Measurements from ENCODE around the gene BCKDHB. TPM values are rescaled to one million over a fixed set of nuclear protein-coding genes. Genes with fewer than 3 reads are reported as not detected.

BCKDHB gene
- total RNA-seq, 1 experiment from 2014 or later, result 17.7 TPM

- Mint-ChIP-seq H3K4me1 (ENCODE audit: insufficient read depth, unreplicated experiment) (no peaks in the 10 kb centered on the region), H3K9me3 (ENCODE audit: unreplicated experiment) (no peaks in the 10 kb centered on the region), H3K27ac (ENCODE audit: low read depth, unreplicated experiment) (no peak overlapping the region), H3K4me3 (ENCODE audit: unreplicated experiment) (no peak overlapping the region), H3K27me3 (ENCODE audit: insufficient read depth, unreplicated experiment) (no peaks in the 10 kb centered on the region), H3K36me3 (ENCODE audit: insufficient read depth, unreplicated experiment) (no peaks in the 10 kb centered on the region)
- ChIA-PET CTCF (interaction anchor here (0.6 kb wide), 1 partner anchor 24 kb away, joined by 3 read pairs; no protein-coding TSS in a partner anchor), POLR2A (no interaction called here)
- TF ChIP-seq CTCF (IDR thresholded peaks at IDR 0.05; ENCODE audit: unreplicated experiment), result no peak
- DNase-seq (ENCODE audit: unreplicated experiment), result no peak
- no TSS peak for BruUV-seq (replicated peaks)
- intact Hi-C loops (cut with micrococcal nuclease), result no loop called here
Measured at GRCh38 chr6:80254716-80255115, 148.2 kb downstream of the BCKDHB start.

- no peak overlapping the region for H3K4me3 Mint-ChIP-seq (ENCODE audit: unreplicated experiment)
- ChIA-PET CTCF (no interaction called here), POLR2A (no interaction called here)
- no TSS peak for BruUV-seq (replicated peaks)
- H3K4me1 Mint-ChIP-seq (ENCODE audit: insufficient read depth, unreplicated experiment), result no peaks in the 10 kb centered on the region
- no peak overlapping the region for H3K27ac Mint-ChIP-seq (ENCODE audit: low read depth, unreplicated experiment)
- TF ChIP-seq CTCF (IDR thresholded peaks at IDR 0.05; ENCODE audit: unreplicated experiment), result no peak
- intact Hi-C loops (cut with micrococcal nuclease), result no loop called here
- DNase-seq (ENCODE audit: unreplicated experiment), result no peak
- H3K9me3 Mint-ChIP-seq (ENCODE audit: unreplicated experiment), result no peaks in the 10 kb centered on the region
- H3K36me3 Mint-ChIP-seq (ENCODE audit: insufficient read depth, unreplicated experiment), result no peaks in the 10 kb centered on the region
- H3K27me3 Mint-ChIP-seq (ENCODE audit: insufficient read depth, unreplicated experiment), result no peaks in the 10 kb centered on the region
Measured at GRCh38 chr6:80256691-80257090, 150.2 kb downstream of the BCKDHB start.

DNA sequence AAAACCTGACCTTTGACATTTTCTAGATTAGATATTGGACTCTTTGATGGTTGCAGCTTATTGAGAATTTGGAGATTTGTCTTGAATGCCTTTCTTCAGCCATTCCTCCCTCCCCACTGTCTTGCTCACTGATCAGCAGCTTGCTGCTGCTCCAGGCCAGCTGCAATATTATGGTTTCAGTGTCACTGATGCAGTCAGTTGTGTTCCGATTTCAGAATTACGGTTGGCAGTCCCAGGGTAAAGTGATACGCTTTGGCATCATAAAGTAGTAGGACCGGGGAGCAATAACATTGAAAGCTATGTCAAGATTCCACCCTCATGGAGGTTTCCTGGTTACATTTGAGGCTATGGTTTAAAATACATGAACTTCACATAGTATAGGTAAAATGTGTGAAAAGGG lies 152.6 kb downstream of the BCKDHB start:
- Mint-ChIP-seq H3K36me3 (ENCODE audit: insufficient read depth, unreplicated experiment) (no peaks in the 10 kb centered on the region), H3K4me1 (ENCODE audit: insufficient read depth, unreplicated experiment) (no peaks in the 10 kb centered on the region), H3K9me3 (ENCODE audit: unreplicated experiment) (no peaks in the 10 kb centered on the region), H3K27ac (ENCODE audit: low read depth, unreplicated experiment) (no peak overlapping the region), H3K27me3 (ENCODE audit: insufficient read depth, unreplicated experiment) (no peaks in the 10 kb centered on the region), H3K4me3 (ENCODE audit: unreplicated experiment) (no peak overlapping the region)
- no peak for TF ChIP-seq CTCF (IDR thresholded peaks at IDR 0.05; ENCODE audit: unreplicated experiment)
- CTCF ChIA-PET, result no interaction called here
- BruUV-seq (replicated peaks), result no TSS peak
- POLR2A ChIA-PET, result no interaction called here
- intact Hi-C loops (cut with micrococcal nuclease), result no loop called here
- DNase-seq (ENCODE audit: unreplicated experiment), result no peak

DNA sequence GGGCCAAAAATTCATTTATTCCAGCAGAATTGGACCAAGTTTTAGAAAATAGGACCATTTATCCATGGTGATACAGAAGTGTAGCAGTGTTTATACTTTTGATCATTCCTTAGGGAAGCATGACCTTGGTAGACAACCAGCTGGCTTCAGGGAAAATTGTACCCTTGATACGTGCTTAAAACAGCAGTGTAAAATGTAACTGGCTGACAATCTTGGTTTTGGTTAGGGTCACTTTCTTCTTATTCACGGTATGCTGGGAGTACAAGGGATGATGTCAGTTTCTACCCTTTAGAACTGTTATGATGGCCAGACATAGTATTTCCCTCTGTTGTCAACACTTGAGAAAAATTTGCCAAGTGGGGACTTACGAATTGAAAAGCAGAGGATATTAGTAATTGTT lies 157.1 kb downstream of the BCKDHB start:
- H3K9me3 Mint-ChIP-seq (ENCODE audit: unreplicated experiment), result no peaks in the 10 kb centered on the region
- TF ChIP-seq CTCF (IDR thresholded peaks at IDR 0.05; ENCODE audit: unreplicated experiment), result no peak
- no peak overlapping the region for H3K27ac Mint-ChIP-seq (ENCODE audit: low read depth, unreplicated experiment)
- no peak for DNase-seq (ENCODE audit: unreplicated experiment)
- no TSS peak for BruUV-seq (replicated peaks)
- H3K36me3 Mint-ChIP-seq (ENCODE audit: insufficient read depth, unreplicated experiment), result no peaks in the 10 kb centered on the region
- ChIA-PET POLR2A (no interaction called here), CTCF (no interaction called here)
- intact Hi-C loops (cut with micrococcal nuclease), result no loop called here
- H3K27me3 Mint-ChIP-seq (ENCODE audit: insufficient read depth, unreplicated experiment), result no peaks in the 10 kb centered on the region
- no peak overlapping the region for H3K4me3 Mint-ChIP-seq (ENCODE audit: unreplicated experiment)
- no peaks in the 10 kb centered on the region for H3K4me1 Mint-ChIP-seq (ENCODE audit: insufficient read depth, unreplicated experiment)
